Adrenal gland (tissue), 5 donors: ENCODE results near the gene PBRM1.

ENCODE experiments used
- POLR2A ChIP-seq, 2 donors: fragments of 450-650 bp; IDR thresholded peaks; one replicate each; pipeline ENCODE4 v1.6.1; 2017; ENCODE audit warnings: antibody characterized with exemption in 2 of 2, mild to moderate bottlenecking in 2 of 2, moderate library complexity in 1 of 2
- TF ChIP-seq, protein P1 (sequence below), 6 experiments: fragments of 450-650 bp in 4 of 6; fragments of 200-600 bp in 2 of 6; sonication (generic) in 1 of 6; IDR thresholded peaks; 1 replicate in 5 of 6; 2 replicates in 1 of 6; pipeline versions ENCODE4 v1.5.1 to v1.8.0; 2016 to 2021; ENCODE audit warnings: antibody characterized with exemption in 6 of 6, mild to moderate bottlenecking in 2 of 6, moderate library complexity in 1 of 6
- donor health status: DM: no; HTN: no; CAD: no.

DNA sequence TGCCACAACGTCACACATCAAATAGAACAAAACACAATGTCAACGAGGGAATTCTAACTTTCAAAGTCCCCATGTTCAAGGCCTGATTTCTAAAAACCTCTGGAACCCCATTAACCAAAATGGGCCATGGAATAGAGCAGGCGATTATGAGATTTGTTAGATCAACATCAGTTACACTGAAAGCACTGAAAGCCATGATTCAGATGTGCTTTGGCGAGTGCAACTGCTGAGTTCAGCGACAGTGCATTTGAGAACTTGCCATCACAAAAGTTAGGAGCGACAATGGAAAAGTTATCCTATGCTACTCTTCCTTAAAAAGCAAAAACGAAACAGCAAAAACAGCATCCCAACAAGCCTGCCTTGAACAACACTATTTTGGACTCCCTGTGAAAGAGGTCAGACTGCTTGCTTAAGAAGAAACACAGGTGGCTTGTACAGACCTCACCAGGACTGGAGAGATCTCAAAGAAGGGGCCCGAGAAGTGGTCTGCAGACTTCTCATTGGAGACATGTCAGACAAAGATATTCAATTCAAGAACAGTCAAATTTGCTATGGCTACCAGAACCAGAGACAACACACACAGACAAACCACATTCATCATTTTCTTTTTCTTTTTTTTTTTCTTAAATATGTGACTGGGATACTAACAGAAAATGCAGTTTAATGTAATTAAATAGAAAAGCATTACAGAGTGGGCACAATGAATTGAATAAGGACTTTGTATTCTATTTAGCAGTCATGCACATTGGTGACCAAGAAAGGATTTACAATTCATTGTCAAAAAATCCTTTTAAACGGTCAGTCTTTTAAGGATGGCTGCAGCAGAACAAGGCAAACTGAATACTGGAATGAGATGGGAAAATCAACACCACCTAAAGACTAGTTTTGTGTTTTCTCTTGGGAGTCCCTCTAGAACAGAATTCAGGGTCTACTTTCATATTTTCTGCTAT is 128.4 kb downstream of the PBRM1 start:
- TF ChIP-seq, protein P1, sequence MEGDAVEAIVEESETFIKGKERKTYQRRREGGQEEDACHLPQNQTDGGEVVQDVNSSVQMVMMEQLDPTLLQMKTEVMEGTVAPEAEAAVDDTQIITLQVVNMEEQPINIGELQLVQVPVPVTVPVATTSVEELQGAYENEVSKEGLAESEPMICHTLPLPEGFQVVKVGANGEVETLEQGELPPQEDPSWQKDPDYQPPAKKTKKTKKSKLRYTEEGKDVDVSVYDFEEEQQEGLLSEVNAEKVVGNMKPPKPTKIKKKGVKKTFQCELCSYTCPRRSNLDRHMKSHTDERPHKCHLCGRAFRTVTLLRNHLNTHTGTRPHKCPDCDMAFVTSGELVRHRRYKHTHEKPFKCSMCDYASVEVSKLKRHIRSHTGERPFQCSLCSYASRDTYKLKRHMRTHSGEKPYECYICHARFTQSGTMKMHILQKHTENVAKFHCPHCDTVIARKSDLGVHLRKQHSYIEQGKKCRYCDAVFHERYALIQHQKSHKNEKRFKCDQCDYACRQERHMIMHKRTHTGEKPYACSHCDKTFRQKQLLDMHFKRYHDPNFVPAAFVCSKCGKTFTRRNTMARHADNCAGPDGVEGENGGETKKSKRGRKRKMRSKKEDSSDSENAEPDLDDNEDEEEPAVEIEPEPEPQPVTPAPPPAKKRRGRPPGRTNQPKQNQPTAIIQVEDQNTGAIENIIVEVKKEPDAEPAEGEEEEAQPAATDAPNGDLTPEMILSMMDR (IDR thresholded peaks at IDR 0.05) = no peak
- TF ChIP-seq POLR2A (IDR thresholded peaks at IDR 0.05) = no peak
